AG09309 (cell line): ENCODE measurements around the gene RUNX2.

Experiments used
- DNase-seq: peaks from one replicate; pipeline ENCODE4 v3.0.0-alpha.2; 2010; ENCODE audit warnings: low read depth
- H3K4me3 ChIP-seq: 2 replicates; pipeline ENCODE4 v1.5.1; 2011; ENCODE audit warnings: mild to moderate bottlenecking, low read depth, low read length, moderate library complexity; ENCODE audit not compliant: control insufficient read depth
- TF ChIP-seq, protein P1 (sequence below): IDR thresholded peaks from 2 replicates; pipeline ENCODE4 v1.5.1; 2011; ENCODE audit warnings: mild to moderate bottlenecking, low read depth, low read length, inconsistent platforms; ENCODE audit not compliant: insufficient read depth, control insufficient read depth; ENCODE audit errors: missing control alignments

The RUNX2 gene

DNA sequence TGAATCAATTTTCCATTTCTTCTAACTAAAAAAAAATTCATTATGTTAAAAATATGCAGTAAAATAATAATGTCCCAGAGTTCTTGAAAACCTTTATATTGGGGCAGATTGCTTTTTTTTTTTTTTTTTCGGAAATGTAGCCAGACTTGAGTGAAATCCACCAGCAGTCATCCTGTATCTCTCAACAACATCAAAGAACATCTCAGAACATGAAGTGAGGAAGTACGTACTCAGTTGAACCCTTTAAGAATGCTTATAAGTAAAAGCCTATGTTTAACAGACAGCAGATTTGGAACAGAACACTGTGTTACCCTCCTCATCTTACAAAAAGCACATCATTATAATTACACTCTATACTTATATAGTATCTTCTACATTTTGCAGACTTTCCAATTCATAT is 100.6 kb downstream of the RUNX2 start:
- no peak overlapping the region for H3K4me3 ChIP-seq
- TF ChIP-seq, protein P1, sequence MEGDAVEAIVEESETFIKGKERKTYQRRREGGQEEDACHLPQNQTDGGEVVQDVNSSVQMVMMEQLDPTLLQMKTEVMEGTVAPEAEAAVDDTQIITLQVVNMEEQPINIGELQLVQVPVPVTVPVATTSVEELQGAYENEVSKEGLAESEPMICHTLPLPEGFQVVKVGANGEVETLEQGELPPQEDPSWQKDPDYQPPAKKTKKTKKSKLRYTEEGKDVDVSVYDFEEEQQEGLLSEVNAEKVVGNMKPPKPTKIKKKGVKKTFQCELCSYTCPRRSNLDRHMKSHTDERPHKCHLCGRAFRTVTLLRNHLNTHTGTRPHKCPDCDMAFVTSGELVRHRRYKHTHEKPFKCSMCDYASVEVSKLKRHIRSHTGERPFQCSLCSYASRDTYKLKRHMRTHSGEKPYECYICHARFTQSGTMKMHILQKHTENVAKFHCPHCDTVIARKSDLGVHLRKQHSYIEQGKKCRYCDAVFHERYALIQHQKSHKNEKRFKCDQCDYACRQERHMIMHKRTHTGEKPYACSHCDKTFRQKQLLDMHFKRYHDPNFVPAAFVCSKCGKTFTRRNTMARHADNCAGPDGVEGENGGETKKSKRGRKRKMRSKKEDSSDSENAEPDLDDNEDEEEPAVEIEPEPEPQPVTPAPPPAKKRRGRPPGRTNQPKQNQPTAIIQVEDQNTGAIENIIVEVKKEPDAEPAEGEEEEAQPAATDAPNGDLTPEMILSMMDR: no peak
- no peak for DNase-seq

DNA sequence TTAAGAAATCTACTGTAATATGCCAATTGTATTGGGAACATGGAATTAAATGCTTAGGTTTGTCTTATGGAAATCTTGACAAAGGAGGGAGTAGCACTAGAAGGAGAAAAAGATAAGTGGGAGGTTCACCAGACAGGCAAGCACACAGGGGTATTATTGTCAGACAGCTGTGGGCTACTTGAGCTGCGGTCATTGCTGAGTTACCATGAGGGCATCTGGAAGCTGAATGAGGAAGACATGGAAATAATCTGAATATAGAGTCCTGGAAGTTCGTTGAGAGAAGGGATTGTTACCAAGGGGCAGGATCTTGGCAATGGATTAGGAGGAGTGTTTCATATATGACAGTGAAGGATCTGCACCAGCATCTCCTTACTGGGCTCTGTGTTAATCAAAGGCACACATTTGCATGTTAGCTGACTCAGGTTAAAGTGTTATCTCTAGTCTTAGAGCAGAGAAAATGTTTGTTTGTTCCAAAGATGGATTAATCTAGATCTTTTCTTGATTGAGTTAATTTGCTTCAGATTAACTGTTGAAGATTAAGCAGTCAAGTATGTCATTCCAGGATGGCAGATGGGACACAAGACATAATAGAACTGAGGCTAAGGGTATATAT is 102.6 kb downstream of the RUNX2 start:
- no peak overlapping the region for H3K4me3 ChIP-seq
- TF ChIP-seq, protein P1: no peak
- DNase-seq: no peak

DNA sequence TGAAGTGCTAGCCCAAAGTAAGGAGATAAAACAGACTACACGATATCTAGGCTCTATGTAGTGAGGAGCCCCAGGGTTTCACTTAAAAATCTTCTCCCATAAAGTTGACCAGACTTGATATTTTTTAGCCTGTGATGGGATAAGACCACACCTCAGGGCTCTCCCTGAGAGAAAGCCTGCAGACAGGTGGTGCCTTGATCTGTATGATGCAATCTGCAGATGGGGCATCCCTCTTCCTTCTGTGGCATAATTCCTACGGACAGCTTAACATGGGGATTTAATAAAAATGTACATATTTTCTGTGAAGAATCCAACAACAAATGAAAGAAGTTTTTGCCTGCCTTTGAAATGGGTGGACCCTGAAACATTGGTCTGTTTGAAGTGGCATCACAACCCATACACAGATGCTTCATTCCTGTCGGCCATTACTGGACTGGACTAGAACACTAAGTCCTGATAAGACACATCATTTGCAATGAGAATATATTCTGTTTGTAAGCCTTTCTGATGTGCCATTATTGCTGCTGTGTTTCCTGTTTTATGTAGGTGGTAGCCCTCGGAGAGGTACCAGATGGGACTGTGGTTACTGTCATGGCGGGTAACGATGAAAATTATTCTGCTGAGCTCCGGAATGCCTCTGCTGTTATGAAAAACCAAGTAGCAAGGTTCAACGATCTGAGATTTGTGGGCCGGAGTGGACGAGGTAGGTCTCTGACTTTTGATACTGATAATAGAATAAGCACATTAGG is 103.4 kb downstream of the RUNX2 start:
- TF ChIP-seq, protein P1: no peak
- H3K4me3 ChIP-seq: no peak overlapping the region
- no peak for DNase-seq

DNA sequence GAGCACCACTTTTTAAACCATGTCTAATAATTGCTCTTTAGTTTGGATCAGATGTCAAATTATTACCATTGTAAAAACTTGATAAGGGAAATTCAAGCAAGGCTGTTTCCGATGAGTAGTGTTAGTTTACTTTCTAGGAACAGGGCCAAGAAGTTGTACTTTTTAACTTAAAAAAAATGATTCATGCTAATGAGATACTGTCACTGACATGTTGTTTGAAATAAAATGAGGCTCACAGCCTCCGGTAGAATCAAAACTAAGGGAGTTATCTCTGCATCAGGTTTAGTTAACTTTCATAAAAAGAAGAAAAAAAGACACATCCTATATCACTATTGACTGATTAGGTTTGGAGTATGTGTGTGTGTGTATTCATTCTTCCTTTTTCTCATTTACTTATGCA is 104.8 kb downstream of the RUNX2 start:
- no peak overlapping the region for H3K4me3 ChIP-seq
- no peak for DNase-seq
- TF ChIP-seq, protein P1: no peak

DNA sequence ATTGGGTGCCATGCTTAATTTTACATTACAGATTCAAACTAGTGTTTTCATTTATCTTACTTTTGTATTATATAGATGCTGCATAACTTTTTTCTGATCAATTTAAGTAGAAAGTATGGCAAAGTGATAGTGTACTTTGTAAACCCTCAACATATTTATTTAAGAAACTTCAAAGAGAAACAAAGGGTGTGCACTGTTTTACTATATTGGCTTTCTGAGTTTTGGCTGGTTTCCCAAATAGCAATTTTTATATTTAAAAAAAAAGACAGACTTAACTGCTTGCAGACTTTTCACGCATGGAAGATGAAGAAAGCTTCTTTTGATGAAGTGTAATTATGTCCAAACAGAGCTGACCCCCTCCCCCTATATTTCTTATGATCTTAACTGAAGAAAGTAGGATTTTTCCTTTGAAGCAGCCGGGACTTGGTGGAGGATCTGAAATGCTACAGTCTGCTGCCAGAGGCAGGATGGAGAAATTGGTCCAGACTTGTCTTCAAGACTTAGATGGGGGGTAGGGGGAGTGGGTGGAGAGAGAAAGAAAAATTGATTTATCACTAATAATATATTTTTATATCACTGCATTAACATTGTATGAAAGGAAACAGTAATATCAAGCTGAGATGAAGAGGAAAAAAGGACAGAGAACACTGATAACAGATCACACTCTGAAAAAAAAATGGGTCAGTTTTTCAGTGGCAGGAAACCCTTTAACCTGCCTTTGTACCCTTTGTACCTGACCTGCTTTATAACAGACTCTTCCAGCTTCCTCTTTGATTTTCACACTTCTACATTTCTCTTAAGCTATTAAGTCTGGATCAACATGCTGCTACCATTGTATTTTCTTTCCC is 105.6 kb downstream of the RUNX2 start:
- no peak for DNase-seq
- H3K4me3 ChIP-seq: no peak overlapping the region
- TF ChIP-seq, protein P1: no peak

DNA sequence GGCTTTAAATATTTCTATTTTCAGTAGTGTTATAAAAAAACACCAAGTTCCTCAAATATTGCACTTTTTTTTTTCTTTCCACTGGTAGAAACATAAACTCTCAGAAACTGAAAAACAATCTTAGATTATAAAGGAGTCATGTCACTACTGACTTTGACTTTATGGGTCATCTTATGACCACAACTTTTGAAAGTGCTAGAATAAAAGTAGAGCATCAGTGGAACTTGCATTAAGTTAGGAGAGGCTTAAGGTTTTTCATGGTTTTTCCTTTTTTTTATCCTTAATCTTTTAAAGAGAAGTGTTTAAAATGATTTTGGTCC is 106.2 kb downstream of the RUNX2 start:
- DNase-seq: no peak
- no peak overlapping the region for H3K4me3 ChIP-seq
- TF ChIP-seq, protein P1: no peak
